ENCODE measurements around the gene PLA2G4E. TPM values are rescaled to one million over a fixed set of nuclear protein-coding genes. Genes with fewer than 3 reads are reported as not detected.
A peak's percentile ranks its signal among the peaks of the same experiment; 100 is the strongest.

The PLA2G4E gene
- polyA plus RNA-seq, 3 donors, result not detected

DNA sequence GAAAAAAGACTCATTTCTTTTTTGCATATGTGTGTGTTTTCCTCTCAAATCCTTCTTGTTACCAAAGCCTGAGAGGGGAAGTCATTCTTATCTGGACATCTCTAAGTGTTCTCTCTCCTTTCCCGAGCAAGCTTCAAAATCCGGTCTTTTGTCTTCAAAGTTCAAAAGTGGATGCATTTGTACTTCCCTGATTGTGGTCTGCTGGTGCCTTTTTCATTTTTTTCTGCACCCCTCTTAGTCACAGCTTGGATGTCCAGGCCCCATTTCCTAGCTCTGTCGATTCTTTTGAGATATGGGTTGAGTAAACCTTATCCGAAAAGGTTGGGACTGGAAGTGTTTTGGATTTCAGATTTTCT lies 83.3 kb downstream of the PLA2G4E start:
- peaks cover 33 to 47% of the 10 kb centered on the region in 2 donors for H3K4me1 ChIP-seq (ENCODE audit: control insufficient read depth in 1 of 2, insufficient read depth in 2 of 2, low read length in 2 of 2)
- H3K4me1 Mint-ChIP-seq, result peaks cover 51% of the 10 kb centered on the region
- H3K9ac ChIP-seq (ENCODE audit: insufficient read depth, low read length, poor library complexity, severe bottlenecking), result no peak overlapping the region
- H3K27me3 ChIP-seq (ENCODE audit: control insufficient read depth in 2 of 2, insufficient read depth in 2 of 2, low read length in 2 of 2), result no peaks in the 10 kb centered on the region
- H3K9me3 Mint-ChIP-seq, result peaks cover 0 to 2% (median 0%) of the 10 kb centered on the region in 7 donors
- H3K4me2 ChIP-seq (replicated peaks; ENCODE audit: extremely low read depth, low read length, poor library complexity, severe bottlenecking), result no peak overlapping the region
- TF ChIP-seq, protein P1, sequence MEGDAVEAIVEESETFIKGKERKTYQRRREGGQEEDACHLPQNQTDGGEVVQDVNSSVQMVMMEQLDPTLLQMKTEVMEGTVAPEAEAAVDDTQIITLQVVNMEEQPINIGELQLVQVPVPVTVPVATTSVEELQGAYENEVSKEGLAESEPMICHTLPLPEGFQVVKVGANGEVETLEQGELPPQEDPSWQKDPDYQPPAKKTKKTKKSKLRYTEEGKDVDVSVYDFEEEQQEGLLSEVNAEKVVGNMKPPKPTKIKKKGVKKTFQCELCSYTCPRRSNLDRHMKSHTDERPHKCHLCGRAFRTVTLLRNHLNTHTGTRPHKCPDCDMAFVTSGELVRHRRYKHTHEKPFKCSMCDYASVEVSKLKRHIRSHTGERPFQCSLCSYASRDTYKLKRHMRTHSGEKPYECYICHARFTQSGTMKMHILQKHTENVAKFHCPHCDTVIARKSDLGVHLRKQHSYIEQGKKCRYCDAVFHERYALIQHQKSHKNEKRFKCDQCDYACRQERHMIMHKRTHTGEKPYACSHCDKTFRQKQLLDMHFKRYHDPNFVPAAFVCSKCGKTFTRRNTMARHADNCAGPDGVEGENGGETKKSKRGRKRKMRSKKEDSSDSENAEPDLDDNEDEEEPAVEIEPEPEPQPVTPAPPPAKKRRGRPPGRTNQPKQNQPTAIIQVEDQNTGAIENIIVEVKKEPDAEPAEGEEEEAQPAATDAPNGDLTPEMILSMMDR (IDR thresholded peaks at IDR 0.05), result no peak
- H3K36me3 Mint-ChIP-seq, result peaks cover 81 to 88% of the 10 kb centered on the region in 2 donors
- H3K27me3 Mint-ChIP-seq (ENCODE audit: low read depth in 3 of 3), result peaks cover 0 to 5% (median 0%) of the 10 kb centered on the region in 3 donors
- peaks cover 8% of the 10 kb centered on the region for H4K20me1 ChIP-seq (ENCODE audit: insufficient read depth, low read length)
- peaks cover 37% of the 10 kb centered on the region for H3K79me2 ChIP-seq (ENCODE audit: insufficient read depth, low read length)
- peak in 2 of 3 donors; percentile 43 to 65 for DNase-seq
- no peak overlapping the region for H3K4me3 Mint-ChIP-seq
- peak overlapping the region; percentile 90 to 98 (median 94) for H3K27ac Mint-ChIP-seq
- no CpG with 5 or more reads among the region's 4 CpGs for WGBS (ENCODE audit: insufficient coverage)
- H3K27ac ChIP-seq (ENCODE audit: low read depth in 1 of 2, low read length in 2 of 2), result peak overlapping the region; percentile 65 to 82
- intact Hi-C loops (cut with micrococcal nuclease), result loop anchor here (2.0 to 5.0 kb wide), 2 partner anchors 31 to 35 kb away; partner anchors contain the start of gene EHD4 (in 1 of the 2)
- no peak overlapping the region for H2AFZ ChIP-seq (ENCODE audit: insufficient read depth, low read depth, low read length, poor library complexity, severe bottlenecking)
- peaks cover 27 to 59% of the 10 kb centered on the region in 2 donors for H3K36me3 ChIP-seq (replicated peaks in 1 of 2; ENCODE audit: control insufficient read depth in 1 of 2, insufficient read depth in 2 of 2, low read length in 2 of 2)
- no peak overlapping the region for H3K4me3 ChIP-seq (replicated peaks in 1 of 3; ENCODE audit: low read depth in 2 of 3, low read length in 3 of 3)
- H3K9me3 ChIP-seq (replicated peaks in 1 of 2; ENCODE audit: control insufficient read depth in 1 of 2, insufficient read depth in 1 of 2, low read length in 2 of 2), result no peaks in the 10 kb centered on the region

DNA sequence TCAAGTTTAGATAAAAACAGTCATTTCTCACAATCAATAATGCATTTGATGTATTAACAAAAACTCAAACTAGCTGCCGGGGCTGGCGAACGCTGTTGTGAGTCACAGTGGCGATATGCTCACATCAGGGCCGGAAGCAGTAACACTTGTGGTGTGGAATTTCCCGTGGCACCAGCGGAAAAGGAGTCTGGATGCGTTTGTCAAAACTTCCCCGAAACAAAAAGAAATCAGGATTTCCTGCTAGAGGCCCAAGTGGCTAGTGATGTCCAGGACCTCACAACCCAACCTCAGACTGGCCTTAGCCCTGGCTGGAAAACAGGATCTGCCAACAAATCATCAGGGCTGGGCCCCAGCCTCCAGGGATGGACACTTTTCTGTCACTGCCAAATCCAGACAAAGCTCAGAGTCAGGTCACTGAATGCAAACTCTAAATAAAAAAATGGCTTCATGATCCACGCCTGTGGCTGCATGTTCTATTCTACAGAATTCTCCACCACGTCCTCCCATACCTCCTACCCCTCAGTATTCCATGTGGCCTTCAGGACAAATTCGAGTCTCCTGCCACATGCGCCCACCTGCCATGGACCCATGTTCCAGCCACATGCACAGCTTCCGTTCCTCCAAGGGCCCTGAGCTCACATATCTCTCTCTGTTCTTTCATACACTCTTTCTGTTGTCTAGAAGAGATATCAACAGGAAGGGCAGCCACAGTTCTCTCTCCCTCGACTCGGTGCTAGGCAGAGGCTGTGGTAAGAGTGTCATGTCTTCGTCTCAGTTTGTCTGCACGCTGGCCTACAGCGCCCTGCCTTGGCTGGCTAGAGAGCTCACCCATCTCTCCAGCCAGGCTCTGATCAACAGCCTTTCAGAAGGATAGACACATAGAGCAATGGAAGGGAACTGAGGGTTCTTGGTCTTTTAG lies 83.9 kb downstream of the PLA2G4E start:
- Histone ChIP-seq H3K4me1 (ENCODE audit: control insufficient read depth in 1 of 2, insufficient read depth in 2 of 2, low read length in 2 of 2) (peaks cover 33 to 52% of the 10 kb centered on the region in 2 donors), H4K20me1 (ENCODE audit: insufficient read depth, low read length) (peaks cover 6% of the 10 kb centered on the region), H3K36me3 (replicated peaks in 1 of 2; ENCODE audit: control insufficient read depth in 1 of 2, insufficient read depth in 2 of 2, low read length in 2 of 2) (peaks cover 21 to 59% of the 10 kb centered on the region in 2 donors), H3K9me3 (replicated peaks in 1 of 2; ENCODE audit: control insufficient read depth in 1 of 2, insufficient read depth in 1 of 2, low read length in 2 of 2) (no peaks in the 10 kb centered on the region), H3K9ac (ENCODE audit: insufficient read depth, low read length, poor library complexity, severe bottlenecking) (peak overlapping the region; percentile 24), H3K27ac (ENCODE audit: low read depth in 1 of 2, low read length in 2 of 2) (peak overlapping the region; percentile 65 to 82), H3K27me3 (ENCODE audit: control insufficient read depth in 2 of 2, insufficient read depth in 2 of 2, low read length in 2 of 2) (no peaks in the 10 kb centered on the region), H2AFZ (ENCODE audit: insufficient read depth, low read depth, low read length, poor library complexity, severe bottlenecking) (no peak overlapping the region), H3K4me2 (replicated peaks; ENCODE audit: extremely low read depth, low read length, poor library complexity, severe bottlenecking) (peak overlapping the region; percentile 23), H3K79me2 (ENCODE audit: insufficient read depth, low read length) (peaks cover 41% of the 10 kb centered on the region), H3K4me3 (replicated peaks in 1 of 3; ENCODE audit: low read depth in 2 of 3, low read length in 3 of 3) (peak overlapping the region in 1 of 3 experiments; percentile 10)
- DNase-seq, result peak; percentile 81 to 95 (median 84)
- Mint-ChIP-seq H3K4me3 (peak overlapping the region; percentile 28 to 39), H3K4me1 (peaks cover 53% of the 10 kb centered on the region), H3K27me3 (ENCODE audit: low read depth in 3 of 3) (peaks cover 0 to 5% (median 0%) of the 10 kb centered on the region in 3 donors), H3K27ac (peak overlapping the region; percentile 90 to 98 (median 94)), H3K36me3 (peaks cover 80 to 87% of the 10 kb centered on the region in 2 donors), H3K9me3 (peaks cover 0 to 2% (median 0%) of the 10 kb centered on the region in 7 donors)
- WGBS (ENCODE audit: insufficient coverage), result 43% methylated on average over 11 of the region's 19 CpGs
- TF ChIP-seq, protein P1 (IDR thresholded peaks at IDR 0.05), result no peak
- intact Hi-C loops (cut with micrococcal nuclease), result loop anchor here (2.0 to 5.0 kb wide), 2 partner anchors 32 to 35 kb away; partner anchors contain the start of gene EHD4 (in 1 of the 2)

All from CD14-positive monocyte (primary cell).